Epithelial cell of prostate (primary cell): Measurements from ENCODE around the gene TNRC18.
A peak's percentile ranks its signal among the peaks of the same experiment; 100 is the strongest.

Experiments used
- DNase-seq: peaks from one replicate; pipeline ENCODE4 v3.0.0-alpha.2; 2011; ENCODE audit warnings: low read depth, low spot score
- H3K27ac ChIP-seq: fragments of 450-650 bp; 2 replicates; pipeline ENCODE4 v1.5.1; 2017; ENCODE audit warnings: mild to moderate bottlenecking

The TNRC18 gene

GRCh38 chr7:5429253-5429856 lies 5.7 kb upstream of the TNRC18 start:
- peak overlapping the region; percentile 99 for H3K27ac ChIP-seq
- DNase-seq = no peak

- H3K27ac ChIP-seq = peak overlapping the region; percentile 99
Measured at GRCh38 chr7:5428478-5429252, 5.0 kb upstream of the TNRC18 start.

GRCh38 chr7:5426226-5426475 lies 2.5 kb upstream of the TNRC18 start:
- no peak for DNase-seq
- peak overlapping the region; percentile 99 for H3K27ac ChIP-seq

More at GRCh38 chr7:5428478-5429252, 5.0 kb upstream of the TNRC18 start:
- DNase-seq = no peak

GRCh38 chr7:5425507-5426225 lies 2.0 kb upstream of the TNRC18 start:
- DNase-seq = no peak

GRCh38 chr7:5424749-5425506 lies 1.3 kb upstream of the TNRC18 start:
- H3K27ac ChIP-seq = peak overlapping the region; percentile 99
- DNase-seq = no peak

More at GRCh38 chr7:5425507-5426225, 2.0 kb upstream of the TNRC18 start:
- H3K27ac ChIP-seq = peak overlapping the region; percentile 99

- peak; percentile 95 for DNase-seq
- H3K27ac ChIP-seq = peak overlapping the region; percentile 99
Measured at GRCh38 chr7:5423976-5424748, 528 bp upstream of the TNRC18 start.

- DNase-seq = no peak
- peak overlapping the region; percentile 99 for H3K27ac ChIP-seq
Measured at GRCh38 chr7:5422396-5423305, 983 bp downstream of the TNRC18 start.

GRCh38 chr7:5421714-5422395 lies 1.8 kb downstream of the TNRC18 start:
- peak overlapping the region; percentile 99 for H3K27ac ChIP-seq
- DNase-seq = no peak

GRCh38 chr7:5420881-5421713 lies 2.5 kb downstream of the TNRC18 start:
- no peak for DNase-seq
- H3K27ac ChIP-seq = peak overlapping the region; percentile 99

GRCh38 chr7:5420067-5420880 lies 3.4 kb downstream of the TNRC18 start:
- no peak for DNase-seq
- peak overlapping the region; percentile 99 for H3K27ac ChIP-seq

- DNase-seq = no peak
- peak overlapping the region; percentile 99 for H3K27ac ChIP-seq
Measured at GRCh38 chr7:5419539-5420066, 4.0 kb downstream of the TNRC18 start.

GRCh38 chr7:5418285-5418582 lies 5.4 kb downstream of the TNRC18 start:
- no peak for DNase-seq
- peak overlapping the region; percentile 99 for H3K27ac ChIP-seq

GRCh38 chr7:5417106-5418071 lies 6.2 kb downstream of the TNRC18 start:
- H3K27ac ChIP-seq = peak overlapping the region; percentile 99

GRCh38 chr7:5414916-5415315 lies 8.7 kb downstream of the TNRC18 start:
- H3K27ac ChIP-seq = no peak overlapping the region
- DNase-seq = no peak

More at GRCh38 chr7:5417106-5418071, 6.2 kb downstream of the TNRC18 start:
- no peak for DNase-seq

GRCh38 chr7:5413449-5413786 lies 10.2 kb downstream of the TNRC18 start:
- H3K27ac ChIP-seq = no peak overlapping the region
- no peak for DNase-seq

GRCh38 chr7:5408777-5409176 lies 14.9 kb downstream of the TNRC18 start:
- no peak for DNase-seq

More at GRCh38 chr7:5408777-5409176, 14.9 kb downstream of the TNRC18 start:
- H3K27ac ChIP-seq = peak overlapping the region; percentile 6
